ENCODE data around the gene FLRT2. TPM values are rescaled to one million over a fixed set of nuclear protein-coding genes. Genes with fewer than 3 reads are reported as not detected.

Gene FLRT2
- total RNA-seq, 1 experiment from 2014 or later: not detected

- TF ChIP-seq CTCF (IDR thresholded peaks at IDR 0.05; ENCODE audit: unreplicated experiment): no peak
- Mint-ChIP-seq H3K36me3 (ENCODE audit: insufficient read depth, unreplicated experiment) (no peaks in the 10 kb centered on the region), H3K4me1 (ENCODE audit: low read depth, unreplicated experiment) (no peaks in the 10 kb centered on the region), H3K9me3 (ENCODE audit: low read depth, unreplicated experiment) (peaks cover 16% of the 10 kb centered on the region), H3K4me3 (ENCODE audit: low read depth, unreplicated experiment) (no peak overlapping the region), H3K27me3 (ENCODE audit: unreplicated experiment) (no peaks in the 10 kb centered on the region), H3K27ac (ENCODE audit: unreplicated experiment) (no peak overlapping the region)
- no peak for DNase-seq
- intact Hi-C loops (cut with micrococcal nuclease; ENCODE audit: unreplicated experiment): no loop called here
- BruUV-seq (replicated peaks): no TSS peak
- CTCF ChIA-PET: no interaction called here
Measured at GRCh38 chr14:85519661-85520305, 10.2 kb upstream of the FLRT2 start.

- Mint-ChIP-seq H3K27ac (ENCODE audit: unreplicated experiment) (no peak overlapping the region), H3K27me3 (ENCODE audit: unreplicated experiment) (no peaks in the 10 kb centered on the region), H3K4me1 (ENCODE audit: low read depth, unreplicated experiment) (no peaks in the 10 kb centered on the region), H3K4me3 (ENCODE audit: low read depth, unreplicated experiment) (no peak overlapping the region), H3K9me3 (ENCODE audit: low read depth, unreplicated experiment) (peaks cover 16% of the 10 kb centered on the region), H3K36me3 (ENCODE audit: insufficient read depth, unreplicated experiment) (no peaks in the 10 kb centered on the region)
- DNase-seq: no peak
- TF ChIP-seq CTCF (IDR thresholded peaks at IDR 0.05; ENCODE audit: unreplicated experiment): no peak
- CTCF ChIA-PET: no interaction called here
- intact Hi-C loops (cut with micrococcal nuclease; ENCODE audit: unreplicated experiment): no loop called here
- BruUV-seq (replicated peaks): no TSS peak
Measured at GRCh38 chr14:85520581-85520980, 9.4 kb upstream of the FLRT2 start.

GRCh38 chr14:85523624-85524023 is 6.3 kb upstream of the FLRT2 start:
- no peak for DNase-seq
- Mint-ChIP-seq H3K27me3 (ENCODE audit: unreplicated experiment) (no peaks in the 10 kb centered on the region), H3K27ac (ENCODE audit: unreplicated experiment) (no peak overlapping the region), H3K9me3 (ENCODE audit: low read depth, unreplicated experiment) (peaks cover 10% of the 10 kb centered on the region), H3K4me1 (ENCODE audit: low read depth, unreplicated experiment) (no peaks in the 10 kb centered on the region), H3K4me3 (ENCODE audit: low read depth, unreplicated experiment) (no peak overlapping the region), H3K36me3 (ENCODE audit: insufficient read depth, unreplicated experiment) (no peaks in the 10 kb centered on the region)
- no peak for TF ChIP-seq CTCF (IDR thresholded peaks at IDR 0.05; ENCODE audit: unreplicated experiment)
- intact Hi-C loops (cut with micrococcal nuclease; ENCODE audit: unreplicated experiment): no loop called here
- CTCF ChIA-PET: no interaction called here
- no TSS peak for BruUV-seq (replicated peaks)

GRCh38 chr14:85527006-85527405 is 2.9 kb upstream of the FLRT2 start:
- no peak overlapping the region for H3K27ac Mint-ChIP-seq (ENCODE audit: unreplicated experiment)
- CTCF ChIA-PET: no interaction called here
- intact Hi-C loops (cut with micrococcal nuclease; ENCODE audit: unreplicated experiment): no loop called here
- H3K9me3 Mint-ChIP-seq (ENCODE audit: low read depth, unreplicated experiment): peaks cover 6% of the 10 kb centered on the region
- no peaks in the 10 kb centered on the region for H3K4me1 Mint-ChIP-seq (ENCODE audit: low read depth, unreplicated experiment)
- DNase-seq: no peak
- no peaks in the 10 kb centered on the region for H3K27me3 Mint-ChIP-seq (ENCODE audit: unreplicated experiment)
- H3K4me3 Mint-ChIP-seq (ENCODE audit: low read depth, unreplicated experiment): no peak overlapping the region
- no peak for TF ChIP-seq CTCF (IDR thresholded peaks at IDR 0.05; ENCODE audit: unreplicated experiment)
- no TSS peak for BruUV-seq (replicated peaks)
- no peaks in the 10 kb centered on the region for H3K36me3 Mint-ChIP-seq (ENCODE audit: insufficient read depth, unreplicated experiment)
